Hepatocyte (in vitro differentiated cells): ENCODE results near the gene SLC35E3. TPM values are rescaled to one million over a fixed set of nuclear protein-coding genes. Genes with fewer than 3 reads are reported as not detected.
A peak's percentile ranks its signal among the peaks of the same experiment; 100 is the strongest.

ENCODE experiments used
- DNase-seq: peaks from one replicate; pipeline ENCODE4 v3.0.0-alpha.2; 2016; ENCODE audit warnings: low spot score
- H2AFZ ChIP-seq: fragments of 200-600 bp; sonication (generic); 2 replicates; pipeline ENCODE4 v1.6.0; 2016; ENCODE audit warnings: antibody characterized with exemption, mild to moderate bottlenecking
- H3K27ac ChIP-seq: fragments of 200-600 bp; sonication (generic); 2 replicates; pipeline ENCODE4 v1.5.1; 2016; ENCODE audit warnings: mild to moderate bottlenecking
- H3K27me3 ChIP-seq: fragments of 200-600 bp; sonication (generic); 2 replicates; pipeline ENCODE4 v1.6.1; 2016
- H3K36me3 ChIP-seq: fragments of 200-600 bp; sonication (generic); replicated peaks from 2 replicates; pipeline ENCODE4 v1.5.1; 2016; ENCODE audit warnings: low read depth; ENCODE audit not compliant: insufficient read depth
- H3K4me1 ChIP-seq: fragments of 200-600 bp; sonication (generic); 2 replicates; pipeline ENCODE4 v1.5.1; 2016; ENCODE audit warnings: mild to moderate bottlenecking, moderate library complexity; ENCODE audit not compliant: insufficient read depth
- H3K4me2 ChIP-seq: fragments of 200-600 bp; sonication (generic); 2 replicates; pipeline ENCODE4 v1.6.0; 2016
- H3K4me3 ChIP-seq: fragments of 200-600 bp; sonication (generic); 2 replicates; pipeline ENCODE4 v1.5.1; 2016; ENCODE audit warnings: mild to moderate bottlenecking
- H3K79me2 ChIP-seq: fragments of 200-600 bp; sonication (generic); 2 replicates; pipeline ENCODE4 v1.6.0; 2017; ENCODE audit warnings: mild to moderate bottlenecking
- H3K9me2 ChIP-seq: fragments of 200-600 bp; sonication (generic); replicated peaks from 2 replicates; pipeline ENCODE4 v1.6.0; 2017; ENCODE audit warnings: mild to moderate bottlenecking; ENCODE audit not compliant: insufficient read depth
- H3K9me3 ChIP-seq: fragments of 200-600 bp; sonication (generic); 2 replicates; pipeline ENCODE4 v1.5.1; 2016; ENCODE audit warnings: low read depth, mild to moderate bottlenecking
- H4K20me1 ChIP-seq: fragments of 200-600 bp; sonication (generic); 2 replicates; pipeline ENCODE4 v1.6.0; 2016; ENCODE audit warnings: mild to moderate bottlenecking; ENCODE audit not compliant: insufficient read depth, poor library complexity, severe bottlenecking
- EZH2 ChIP-seq: fragments of 200-600 bp; sonication (generic); IDR thresholded peaks from 2 replicates; pipeline ENCODE4 v1.6.1; 2016; ENCODE audit warnings: antibody characterized with exemption, mild to moderate bottlenecking, borderline replicate concordance
- EZH2phosphoT487 ChIP-seq: fragments of 200-600 bp; sonication (generic); IDR thresholded peaks from one replicate; pipeline ENCODE4 v1.6.1; 2018; ENCODE audit warnings: antibody characterized with exemption, mild to moderate bottlenecking, low read depth, moderate library complexity; ENCODE audit not compliant: unreplicated experiment, severe bottlenecking
- WGBS: methylation state at CpG from one replicate; pipeline ENCODE4 v1.1.6; 2016; ENCODE audit warnings: low lambda C conversion rate; ENCODE audit errors: missing lambda C conversion rate; 5-methylcytosine and 5-hydroxymethylcytosine counted together
- polyA plus RNA-seq: library from polyadenylated mRNA; unstranded; fragments of >200 nt; fragmentation: Nextera tagmentation; extraction: Ambion mirVana; gene quantifications from 2 replicates; pipeline ENCODE4 v1.2.1, GENCODE V29; 2016
- total RNA-seq: library from RNA; depleted of rRNA; stranded (reverse); fragments of >200 nt; gene quantifications from 2 replicates; pipeline ENCODE4 v1.2.3, GENCODE V29; 2014
- TF ChIP-seq, protein P1 (sequence below): fragments of 200-600 bp; sonication (generic); IDR thresholded peaks from 2 replicates; pipeline ENCODE4 v1.5.1; 2016; ENCODE audit warnings: antibody characterized with exemption, mild to moderate bottlenecking; ENCODE audit not compliant: poor library complexity

SLC35E3 gene
- total and polyA plus RNA-seq, 2 experiments from 2014 or later = 3.5 to 11.7 TPM

DNA sequence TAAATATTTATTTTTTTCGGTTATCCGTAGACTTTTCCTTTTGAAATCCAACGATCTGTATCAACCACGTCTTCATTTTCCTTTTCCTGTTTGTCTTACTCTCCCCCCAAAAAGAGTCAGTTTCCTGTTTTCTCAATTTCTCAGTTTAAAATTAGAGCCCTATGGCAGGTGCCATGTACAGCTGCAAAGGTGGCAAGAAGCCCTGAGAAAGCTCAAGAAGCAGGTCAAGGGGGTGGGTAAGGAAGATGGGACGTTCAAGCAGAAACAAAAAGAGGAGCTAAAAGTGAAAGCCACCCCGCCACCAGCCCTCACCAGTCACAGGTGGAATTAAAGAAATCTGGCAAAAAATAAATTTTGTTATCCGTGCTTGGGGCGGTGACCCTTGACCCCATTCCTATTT is 26.7 kb downstream of the SLC35E3 start:
- no peaks in the 10 kb centered on the region for H4K20me1 ChIP-seq
- no peak overlapping the region for H3K4me3 ChIP-seq
- no peak overlapping the region for H3K4me2 ChIP-seq
- no peaks in the 10 kb centered on the region for H3K79me2 ChIP-seq
- H3K27me3 ChIP-seq = no peaks in the 10 kb centered on the region
- DNase-seq = no peak
- no peak overlapping the region for H3K27ac ChIP-seq
- WGBS = 89% methylated on average over 8 of the region's 8 CpGs
- no peaks in the 10 kb centered on the region for H3K4me1 ChIP-seq
- no peaks in the 10 kb centered on the region for H3K9me2 ChIP-seq
- H3K36me3 ChIP-seq = no peaks in the 10 kb centered on the region
- no peak overlapping the region for H2AFZ ChIP-seq
- H3K9me3 ChIP-seq = no peaks in the 10 kb centered on the region
- TF ChIP-seq EZH2 (no peak), EZH2phosphoT487 (no peak)
- TF ChIP-seq, protein P1, sequence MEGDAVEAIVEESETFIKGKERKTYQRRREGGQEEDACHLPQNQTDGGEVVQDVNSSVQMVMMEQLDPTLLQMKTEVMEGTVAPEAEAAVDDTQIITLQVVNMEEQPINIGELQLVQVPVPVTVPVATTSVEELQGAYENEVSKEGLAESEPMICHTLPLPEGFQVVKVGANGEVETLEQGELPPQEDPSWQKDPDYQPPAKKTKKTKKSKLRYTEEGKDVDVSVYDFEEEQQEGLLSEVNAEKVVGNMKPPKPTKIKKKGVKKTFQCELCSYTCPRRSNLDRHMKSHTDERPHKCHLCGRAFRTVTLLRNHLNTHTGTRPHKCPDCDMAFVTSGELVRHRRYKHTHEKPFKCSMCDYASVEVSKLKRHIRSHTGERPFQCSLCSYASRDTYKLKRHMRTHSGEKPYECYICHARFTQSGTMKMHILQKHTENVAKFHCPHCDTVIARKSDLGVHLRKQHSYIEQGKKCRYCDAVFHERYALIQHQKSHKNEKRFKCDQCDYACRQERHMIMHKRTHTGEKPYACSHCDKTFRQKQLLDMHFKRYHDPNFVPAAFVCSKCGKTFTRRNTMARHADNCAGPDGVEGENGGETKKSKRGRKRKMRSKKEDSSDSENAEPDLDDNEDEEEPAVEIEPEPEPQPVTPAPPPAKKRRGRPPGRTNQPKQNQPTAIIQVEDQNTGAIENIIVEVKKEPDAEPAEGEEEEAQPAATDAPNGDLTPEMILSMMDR = no peak

DNA sequence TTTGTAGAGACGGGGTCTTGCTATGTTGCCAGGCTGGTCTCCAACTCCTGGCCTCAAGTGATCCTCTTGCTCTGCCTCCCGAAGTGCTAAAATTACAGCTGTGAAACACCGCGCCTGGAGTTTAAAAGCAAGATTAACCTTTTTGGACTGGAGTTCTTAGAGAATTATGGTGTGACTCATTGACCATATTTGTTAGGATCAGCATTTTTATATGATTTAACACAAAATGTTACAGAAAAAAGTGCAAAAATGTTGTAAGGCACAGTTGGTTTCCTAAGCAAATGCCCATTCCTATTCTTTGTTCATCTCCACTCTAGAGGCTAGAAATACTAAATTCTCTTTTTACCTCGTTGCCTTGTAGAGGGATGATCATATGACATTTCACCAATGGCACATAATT is 27.6 kb downstream of the SLC35E3 start:
- H3K4me2 ChIP-seq = no peak overlapping the region
- H2AFZ ChIP-seq = no peak overlapping the region
- TF ChIP-seq EZH2phosphoT487 = no peak
- TF ChIP-seq, protein P1 = no peak
- TF ChIP-seq EZH2 = no peak
- 89% methylated on average over 5 of the region's 5 CpGs for WGBS
- H3K27me3 ChIP-seq = no peaks in the 10 kb centered on the region
- no peaks in the 10 kb centered on the region for H3K4me1 ChIP-seq
- no peak overlapping the region for H3K27ac ChIP-seq
- H3K4me3 ChIP-seq = no peak overlapping the region
- no peak for DNase-seq
- H4K20me1 ChIP-seq = no peaks in the 10 kb centered on the region
- no peaks in the 10 kb centered on the region for H3K9me3 ChIP-seq
- no peaks in the 10 kb centered on the region for H3K9me2 ChIP-seq
- H3K79me2 ChIP-seq = no peaks in the 10 kb centered on the region
- no peaks in the 10 kb centered on the region for H3K36me3 ChIP-seq

DNA sequence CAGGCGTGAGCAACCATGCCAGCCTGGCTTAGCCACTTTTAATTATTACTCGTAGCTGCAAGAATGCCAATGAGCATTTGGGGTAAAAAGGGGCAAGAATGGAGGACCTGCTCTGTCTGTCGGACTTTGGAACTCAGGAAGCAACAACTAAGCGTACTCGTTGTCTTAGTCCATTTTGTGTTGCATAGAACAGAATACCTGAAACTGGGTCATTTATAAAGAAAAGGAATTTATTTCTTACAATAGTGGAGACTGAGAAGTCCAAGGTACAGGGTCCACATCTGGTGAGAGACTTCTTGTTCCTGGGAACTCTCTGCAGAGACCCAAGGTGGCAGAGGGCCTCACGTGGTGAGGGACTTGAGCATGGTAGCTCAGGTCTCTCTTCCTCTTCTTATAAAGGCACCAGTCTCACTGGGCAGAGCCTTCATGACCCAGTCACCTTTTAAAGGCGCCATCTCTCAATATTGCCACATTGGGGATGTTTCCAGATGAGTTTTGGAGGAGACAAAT is 29.2 kb downstream of the SLC35E3 start:
- WGBS = 92% methylated on average over 7 of the region's 7 CpGs
- Histone ChIP-seq H3K9me2 (no peaks in the 10 kb centered on the region), H3K79me2 (no peaks in the 10 kb centered on the region), H3K4me2 (no peak overlapping the region), H3K36me3 (no peaks in the 10 kb centered on the region), H4K20me1 (no peaks in the 10 kb centered on the region), H3K4me3 (no peak overlapping the region), H3K4me1 (no peaks in the 10 kb centered on the region), H3K9me3 (no peaks in the 10 kb centered on the region), H3K27ac (peak overlapping the region; percentile 31), H3K27me3 (no peaks in the 10 kb centered on the region), H2AFZ (no peak overlapping the region)
- DNase-seq = no peak
- TF ChIP-seq EZH2phosphoT487 (no peak), EZH2 (no peak)
- TF ChIP-seq, protein P1 = no peak
